Stimulated activated naive CD4-positive, alpha-beta T cell (primary cell): Measurements from ENCODE around the gene C10orf95.

Experiments used
- DNase-seq, 6 experiments: peaks; one replicate each; lab custom pipeline; 2025; lab: John Stamatoyannopoulos, UW

The C10orf95 gene

GRCh38 chr10:102401735-102402511, 49.4 kb downstream of the C10orf95 start:
- DNase-seq, result no peak

- no peak for DNase-seq
Measured at GRCh38 chr10:102401342-102401654, 50.0 kb downstream of the C10orf95 start.

- DNase-seq, result no peak
Measured at GRCh38 chr10:102400598-102401341, 50.6 kb downstream of the C10orf95 start.

GRCh38 chr10:102400076-102400475, 51.3 kb downstream of the C10orf95 start:
- no peak for DNase-seq
